ENCODE results near the gene SSR1. TPM values are rescaled to one million over a fixed set of nuclear protein-coding genes. Genes with fewer than 3 reads are reported as not detected.

Gene SSR1
- polyA plus RNA-seq, 1 donor from 2014 or later = 53.0 TPM

DNA sequence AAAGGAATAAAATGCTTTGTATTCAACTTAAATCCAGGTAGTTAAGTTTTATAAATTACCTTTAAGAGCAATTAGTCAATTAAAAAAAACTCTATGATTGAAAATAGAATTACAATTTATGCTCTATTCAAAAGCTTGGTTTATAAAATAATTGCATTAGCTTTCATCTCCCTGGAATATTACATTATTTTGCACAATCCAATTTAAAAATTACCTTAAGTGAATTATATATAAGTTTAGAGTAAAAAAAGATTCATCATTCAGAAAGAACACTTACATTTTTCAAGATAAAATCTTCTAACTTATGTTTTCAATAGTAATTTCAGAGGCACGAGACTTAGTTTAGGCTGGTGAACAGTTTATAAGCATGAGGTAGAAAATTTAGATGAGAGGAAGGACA is 14.9 kb downstream of the SSR1 start:
- Histone ChIP-seq H3K9me3 (ENCODE audit: low read length) (no peaks in the 10 kb centered on the region), H3F3A (ENCODE audit: insufficient read depth, low read length, poor library complexity, severe bottlenecking) (no peaks in the 10 kb centered on the region), H3K4me2 (ENCODE audit: low read length) (no peak overlapping the region), H4K20me1 (ENCODE audit: insufficient read depth) (no peaks in the 10 kb centered on the region), H3K27ac (ENCODE audit: low read length) (no peak overlapping the region), H3K9ac (ENCODE audit: low read length) (no peak overlapping the region), H3K36me3 (ENCODE audit: insufficient read depth, low read length) (peaks cover 8% of the 10 kb centered on the region), H3K9me2 (ENCODE audit: insufficient read depth, low read length) (no peaks in the 10 kb centered on the region), H2AFZ (ENCODE audit: low read depth, low read length) (no peak overlapping the region), H3K79me2 (replicated peaks; ENCODE audit: insufficient read depth, low read length) (no peaks in the 10 kb centered on the region), H3K4me3 (ENCODE audit: low read length) (no peak overlapping the region), H3K27me3 (ENCODE audit: insufficient read depth, low read depth, low read length) (no peaks in the 10 kb centered on the region)
- TF ChIP-seq RAD21 (conservative IDR thresholded peaks at IDR 0.05) = no peak
- no peak for TF ChIP-seq CTCF (IDR thresholded peaks at IDR 0.05; ENCODE audit: poor library complexity, severe bottlenecking)
- TF ChIP-seq POLR2AphosphoS5 (IDR thresholded peaks at IDR 0.05) = no peak
- no peak for TF ChIP-seq EP300 (conservative IDR thresholded peaks at IDR 0.05; ENCODE audit: poor library complexity, severe bottlenecking)
- no peak for TF ChIP-seq TAF1 (IDR thresholded peaks at IDR 0.05; ENCODE audit: low read depth)
- TF ChIP-seq, protein P1, sequence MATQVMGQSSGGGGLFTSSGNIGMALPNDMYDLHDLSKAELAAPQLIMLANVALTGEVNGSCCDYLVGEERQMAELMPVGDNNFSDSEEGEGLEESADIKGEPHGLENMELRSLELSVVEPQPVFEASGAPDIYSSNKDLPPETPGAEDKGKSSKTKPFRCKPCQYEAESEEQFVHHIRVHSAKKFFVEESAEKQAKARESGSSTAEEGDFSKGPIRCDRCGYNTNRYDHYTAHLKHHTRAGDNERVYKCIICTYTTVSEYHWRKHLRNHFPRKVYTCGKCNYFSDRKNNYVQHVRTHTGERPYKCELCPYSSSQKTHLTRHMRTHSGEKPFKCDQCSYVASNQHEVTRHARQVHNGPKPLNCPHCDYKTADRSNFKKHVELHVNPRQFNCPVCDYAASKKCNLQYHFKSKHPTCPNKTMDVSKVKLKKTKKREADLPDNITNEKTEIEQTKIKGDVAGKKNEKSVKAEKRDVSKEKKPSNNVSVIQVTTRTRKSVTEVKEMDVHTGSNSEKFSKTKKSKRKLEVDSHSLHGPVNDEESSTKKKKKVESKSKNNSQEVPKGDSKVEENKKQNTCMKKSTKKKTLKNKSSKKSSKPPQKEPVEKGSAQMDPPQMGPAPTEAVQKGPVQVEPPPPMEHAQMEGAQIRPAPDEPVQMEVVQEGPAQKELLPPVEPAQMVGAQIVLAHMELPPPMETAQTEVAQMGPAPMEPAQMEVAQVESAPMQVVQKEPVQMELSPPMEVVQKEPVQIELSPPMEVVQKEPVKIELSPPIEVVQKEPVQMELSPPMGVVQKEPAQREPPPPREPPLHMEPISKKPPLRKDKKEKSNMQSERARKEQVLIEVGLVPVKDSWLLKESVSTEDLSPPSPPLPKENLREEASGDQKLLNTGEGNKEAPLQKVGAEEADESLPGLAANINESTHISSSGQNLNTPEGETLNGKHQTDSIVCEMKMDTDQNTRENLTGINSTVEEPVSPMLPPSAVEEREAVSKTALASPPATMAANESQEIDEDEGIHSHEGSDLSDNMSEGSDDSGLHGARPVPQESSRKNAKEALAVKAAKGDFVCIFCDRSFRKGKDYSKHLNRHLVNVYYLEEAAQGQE (IDR thresholded peaks at IDR 0.05; ENCODE audit: borderline replicate concordance) = no peak
- TF ChIP-seq EZH2 (IDR thresholded peaks at IDR 0.05; ENCODE audit: borderline replicate concordance, insufficient read depth, low read length, poor library complexity, severe bottlenecking) = no peak
- no peak for TF ChIP-seq SMC3 (conservative IDR thresholded peaks at IDR 0.05; ENCODE audit: poor library complexity)
- no peak for TF ChIP-seq MXI1 (conservative IDR thresholded peaks at IDR 0.05; ENCODE audit: poor library complexity, severe bottlenecking)

GRCh38 chr6:7296602-7297001 is 16.4 kb downstream of the SSR1 start:
- H3K9me3 ChIP-seq (ENCODE audit: low read length) = no peaks in the 10 kb centered on the region
- no peak overlapping the region for H2AFZ ChIP-seq (ENCODE audit: low read depth, low read length)
- H3K36me3 ChIP-seq (ENCODE audit: insufficient read depth, low read length) = peaks cover 7% of the 10 kb centered on the region
- TF ChIP-seq POLR2AphosphoS5 (IDR thresholded peaks at IDR 0.05) = no peak
- TF ChIP-seq, protein P1 (IDR thresholded peaks at IDR 0.05; ENCODE audit: borderline replicate concordance) = no peak
- no peak for TF ChIP-seq TAF1 (IDR thresholded peaks at IDR 0.05; ENCODE audit: low read depth)
- TF ChIP-seq MXI1 (conservative IDR thresholded peaks at IDR 0.05; ENCODE audit: poor library complexity, severe bottlenecking) = no peak
- TF ChIP-seq CTCF (IDR thresholded peaks at IDR 0.05; ENCODE audit: poor library complexity, severe bottlenecking) = no peak
- no peak for TF ChIP-seq RAD21 (conservative IDR thresholded peaks at IDR 0.05)
- no peak for TF ChIP-seq SMC3 (conservative IDR thresholded peaks at IDR 0.05; ENCODE audit: poor library complexity)
- no peak for TF ChIP-seq EZH2 (IDR thresholded peaks at IDR 0.05; ENCODE audit: borderline replicate concordance, insufficient read depth, low read length, poor library complexity, severe bottlenecking)
- TF ChIP-seq EP300 (conservative IDR thresholded peaks at IDR 0.05; ENCODE audit: poor library complexity, severe bottlenecking) = no peak
- H3K4me2 ChIP-seq (ENCODE audit: low read length) = no peak overlapping the region
- no peaks in the 10 kb centered on the region for H3K9me2 ChIP-seq (ENCODE audit: insufficient read depth, low read length)
- H3F3A ChIP-seq (ENCODE audit: insufficient read depth, low read length, poor library complexity, severe bottlenecking) = no peaks in the 10 kb centered on the region
- no peak overlapping the region for H3K9ac ChIP-seq (ENCODE audit: low read length)
- H3K4me3 ChIP-seq (ENCODE audit: low read length) = no peak overlapping the region
- no peak overlapping the region for H3K27ac ChIP-seq (ENCODE audit: low read length)
- no peaks in the 10 kb centered on the region for H4K20me1 ChIP-seq (ENCODE audit: insufficient read depth)
- H3K27me3 ChIP-seq (ENCODE audit: insufficient read depth, low read depth, low read length) = no peaks in the 10 kb centered on the region
- H3K79me2 ChIP-seq (replicated peaks; ENCODE audit: insufficient read depth, low read length) = no peaks in the 10 kb centered on the region

Measured in neural cell (in vitro differentiated cells).